T-helper 2 cell treated with Interferon-gamma antibody and Interleukin-4, amounts not matched to agents 100 ng/mL and 5 ng/mL, for 36 hours (primary cell): ENCODE measurements around the gene RHOBTB3. TPM values are rescaled to one million over a fixed set of nuclear protein-coding genes. Genes with fewer than 3 reads are reported as not detected.

Experiments used
- intact Hi-C: fragments of 100-400 bp; cut with micrococcal nuclease; formaldehyde crosslinking; loops from one replicate; pipeline ENCODE4 v1.15.1; 2023
- total RNA-seq: library from RNA; stranded (reverse); gene quantifications from 2 replicates; pipeline ENCODE4 v1.2.3, GENCODE V29; 2022

Gene RHOBTB3
- total RNA-seq, 1 donor from 2014 or later, result 0.59 TPM

- intact Hi-C loops, result loop anchor here (10.0 kb wide), 1 partner anchor 52 kb away; no protein-coding TSS in a partner anchor
These were observed 17.9 kb upstream of the RHOBTB3 start for GRCh38 chr5:95713246-95713645.

GRCh38 chr5:95713960-95714710, 17.0 kb upstream of the RHOBTB3 start:
- intact Hi-C loops, result loop anchor here (10.0 kb wide), 1 partner anchor 51 kb away; no protein-coding TSS in a partner anchor

GRCh38 chr5:95715799-95716461, 15.2 kb upstream of the RHOBTB3 start:
- intact Hi-C loops, result loop anchor here (5.0 to 10.0 kb wide), 3 partner anchors 49 to 106 kb away; partner anchors contain the start of genes GLRX and RFESD

GRCh38 chr5:95717439-95717838, 13.7 kb upstream of the RHOBTB3 start:
- intact Hi-C loops, result loop anchor here (5.0 to 10.0 kb wide), 3 partner anchors 47 to 105 kb away; partner anchors contain the start of genes GLRX and RFESD

GRCh38 chr5:95718203-95718602, 12.9 kb upstream of the RHOBTB3 start:
- intact Hi-C loops, result loop anchor here (5.0 to 10.0 kb wide), 3 partner anchors 47 to 104 kb away; partner anchors contain the start of genes GLRX and RFESD

- intact Hi-C loops, result loop anchor here (5.0 to 10.0 kb wide), 3 partner anchors 46 to 104 kb away; partner anchors contain the start of genes GLRX and RFESD
These were observed 12.4 kb upstream of the RHOBTB3 start for GRCh38 chr5:95718738-95719137.

- intact Hi-C loops, result no loop called here
These were observed 10.9 kb upstream of the RHOBTB3 start for GRCh38 chr5:95720094-95720786.

DNA sequence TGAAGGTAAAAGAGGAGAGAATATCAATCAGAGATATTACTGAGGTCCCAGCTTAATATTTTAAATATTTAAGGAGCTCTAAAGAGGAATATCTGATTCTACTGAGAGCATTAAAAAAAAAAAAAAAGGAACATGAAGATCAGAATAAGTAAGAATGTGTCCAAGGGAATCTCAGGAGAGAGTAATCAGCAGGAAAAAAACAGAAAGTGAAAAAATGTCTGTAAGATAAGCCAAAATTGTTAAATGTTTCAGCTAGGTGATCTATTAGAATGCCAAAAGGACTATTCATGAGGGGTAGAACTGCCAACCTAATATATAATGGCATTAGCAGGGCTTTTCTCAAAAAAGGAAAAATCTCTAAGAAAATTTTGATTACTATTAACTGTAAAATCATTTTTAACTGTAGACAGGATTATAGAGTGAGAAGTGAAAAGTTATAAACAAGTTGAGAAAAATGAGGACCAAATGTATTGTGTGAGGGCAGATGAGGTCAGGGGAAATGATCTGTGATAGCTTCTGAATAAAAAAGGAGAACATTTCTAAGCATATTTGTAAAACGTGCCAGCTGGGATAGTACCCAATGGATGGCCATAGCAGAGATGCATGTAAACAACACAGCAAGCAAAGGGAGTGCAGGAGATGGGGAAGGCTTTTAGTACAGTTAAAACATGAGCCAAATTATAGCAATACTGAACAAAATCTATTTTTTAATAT, 9.4 kb upstream of the RHOBTB3 start:
- intact Hi-C loops, result no loop called here

- intact Hi-C loops, result no loop called here
These were observed 7.3 kb upstream of the RHOBTB3 start for GRCh38 chr5:95723632-95724369.

DNA sequence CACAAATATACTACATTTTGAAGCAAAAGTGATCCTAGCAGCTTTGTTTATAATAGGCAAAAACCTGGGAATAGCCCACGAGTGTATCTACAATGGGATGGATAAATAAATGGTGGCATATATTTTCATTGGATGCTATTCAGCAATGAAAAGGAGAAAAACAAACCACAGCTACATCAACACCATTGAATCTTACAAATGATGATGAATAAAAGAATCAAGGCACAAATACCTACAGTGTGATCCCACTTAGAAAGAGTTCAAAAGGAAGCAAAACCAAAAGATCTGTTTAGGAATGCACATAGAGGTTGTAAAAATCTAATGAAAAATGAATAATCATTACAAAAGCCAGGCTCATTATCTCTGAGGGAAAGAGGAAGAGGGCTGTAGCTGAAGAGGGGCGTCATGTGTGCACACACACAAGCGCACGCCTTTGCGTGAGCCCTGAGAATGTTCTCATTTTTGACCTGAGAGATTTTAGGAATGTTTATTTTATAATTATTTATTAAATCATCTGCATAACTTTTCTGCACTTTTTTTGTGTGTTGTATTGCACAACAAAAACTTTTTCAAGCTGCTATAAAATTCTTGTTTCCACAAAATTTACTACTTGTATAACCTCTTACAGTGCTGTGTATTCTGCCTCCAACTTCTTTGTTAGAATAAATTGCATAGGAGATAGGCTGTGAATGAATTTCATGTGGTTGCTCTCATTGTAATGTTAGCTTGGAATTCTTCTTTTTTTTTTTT, 5.9 kb upstream of the RHOBTB3 start:
- intact Hi-C loops, result no loop called here

- intact Hi-C loops, result no loop called here
These were observed 5.0 kb upstream of the RHOBTB3 start for GRCh38 chr5:95725937-95726810.

GRCh38 chr5:95726811-95727763, 4.0 kb upstream of the RHOBTB3 start:
- intact Hi-C loops, result no loop called here

DNA sequence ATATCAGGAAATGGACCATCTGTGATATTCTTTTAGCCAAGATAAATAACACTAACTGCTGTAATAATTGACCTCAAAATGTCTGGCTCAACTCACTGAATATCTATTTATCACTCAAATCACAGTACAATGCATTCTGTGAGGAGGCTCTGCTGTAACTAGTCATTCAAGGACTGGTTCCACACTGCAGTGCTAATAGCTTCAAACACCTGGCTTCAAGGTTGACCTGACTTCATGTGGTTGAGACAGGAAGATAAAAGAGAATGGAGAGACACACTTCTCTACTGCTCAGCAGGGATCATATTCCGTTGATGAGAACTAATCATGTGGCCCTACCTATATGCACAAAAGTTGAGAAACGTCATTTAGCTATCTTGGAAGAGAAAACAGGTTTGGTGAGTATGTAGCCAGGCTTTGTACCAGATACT, 3.4 kb upstream of the RHOBTB3 start:
- intact Hi-C loops, result no loop called here

- intact Hi-C loops, result no loop called here
These were observed 2.5 kb upstream of the RHOBTB3 start for GRCh38 chr5:95728494-95729114.

- intact Hi-C loops, result loop anchor here (5.0 kb wide), 2 partner anchors 57 to 82 kb away; partner anchors contain the start of gene RFESD
These were observed 1.8 kb upstream of the RHOBTB3 start for GRCh38 chr5:95729115-95730010.
